NCI-H2196 treated with DMSO at 0.1 percent for 48 hours (cell line): Measurements from ENCODE around the gene PSMD12.
"Not testable (repeated sequence)": the region's sequence is repeated elsewhere in the genome, so short reads cannot be mapped to it uniquely, and the experiment has no call there.

Experiments
- DNase-seq: peaks from one replicate; lab custom pipeline; 2025; ENCODE audit not compliant: unreplicated experiment; lab: John Stamatoyannopoulos, UW

The PSMD12 gene

GRCh38 chr17:67388536-67388935, 22.2 kb upstream of the PSMD12 start:
- not testable (repeated sequence) for DNase-seq

GRCh38 chr17:67386965-67387551, 20.7 kb upstream of the PSMD12 start:
- peak; percentile 72 for DNase-seq

- DNase-seq = no peak
Measured at GRCh38 chr17:67385122-67385988, 19.0 kb upstream of the PSMD12 start.

GRCh38 chr17:67381929-67382257, 15.5 kb upstream of the PSMD12 start:
- DNase-seq = no peak

- DNase-seq = no peak
Measured at GRCh38 chr17:67379251-67379630, 12.9 kb upstream of the PSMD12 start.

GRCh38 chr17:67378454-67379250, 12.3 kb upstream of the PSMD12 start:
- peak; percentile 53 for DNase-seq

- no peak for DNase-seq
Measured at GRCh38 chr17:67377488-67378453, 11.4 kb upstream of the PSMD12 start.

GRCh38 chr17:67376737-67377487, 10.5 kb upstream of the PSMD12 start, which contains the start of gene PITPNC1:
Gene PITPNC1, plus strand, starts transcription at chr17:67377281.
- peak; percentile 73 for DNase-seq

- no peak for DNase-seq
Measured at GRCh38 chr17:67376415-67376736, 10.0 kb upstream of the PSMD12 start.

GRCh38 chr17:67375716-67376115, 9.3 kb upstream of the PSMD12 start:
- DNase-seq = no peak

GRCh38 chr17:67375054-67375427, 8.7 kb upstream of the PSMD12 start:
- DNase-seq = no peak

- DNase-seq = peak; percentile 66
Measured at GRCh38 chr17:67374329-67375053, 8.1 kb upstream of the PSMD12 start.

- no peak for DNase-seq
Measured at GRCh38 chr17:67372751-67373150, 6.4 kb upstream of the PSMD12 start.

GRCh38 chr17:67369676-67370075, 3.3 kb upstream of the PSMD12 start:
- DNase-seq = no peak

- DNase-seq = no peak
Measured at GRCh38 chr17:67365738-67366192, 612 bp downstream of the PSMD12 start.

GRCh38 chr17:67364847-67365737, 1.3 kb downstream of the PSMD12 start:
- no peak for DNase-seq

- no peak for DNase-seq
Measured at GRCh38 chr17:67362173-67362572, 4.2 kb downstream of the PSMD12 start.

GRCh38 chr17:67360880-67361279, 5.5 kb downstream of the PSMD12 start:
- DNase-seq = no peak
